Activated CD8-positive, alpha-beta T cell treated with anti-CD3 and anti-CD28 coated beads, Interleukin-2, amount 10 ng/mL, durations not matched to agents 7 days and 5 days (primary cell): ENCODE data around the gene SHISA8. TPM values are rescaled to one million over a fixed set of nuclear protein-coding genes. Genes with fewer than 3 reads are reported as not detected.

Experiments used
- ATAC-seq: fragments of 150-1000 bp; cut with Tn5 transposase; one replicate; pipeline ENCODE4 v1.10.0; 2021; ENCODE audit warnings: moderate library complexity
- CTCF ChIA-PET: fragments of 350-600 bp; sonication (Branson Sonifier 250); formaldehyde crosslinking; loops from one replicate; lab custom pipeline; 2021; ENCODE audit warnings: antibody characterized with exemption; lab: Charles Lee
- POLR2A ChIA-PET: fragments of 350-600 bp; sonication (Branson Sonifier 250); formaldehyde crosslinking; loops from one replicate; lab custom pipeline; 2021; ENCODE audit warnings: antibody characterized with exemption; lab: Charles Lee
- DNase-seq: peaks from one replicate; pipeline ENCODE4 v3.0.0-alpha.2; 2020
- H3K27ac Mint-ChIP-seq: one replicate; pipeline ENCODE4 v1.8.0; 2021; ENCODE audit warnings: mild to moderate bottlenecking, mixed read lengths
- H3K27me3 Mint-ChIP-seq: one replicate; pipeline ENCODE4 v1.8.0; 2021; ENCODE audit warnings: low read depth, mixed read lengths
- H3K36me3 Mint-ChIP-seq: one replicate; pipeline ENCODE4 v1.8.0; 2021; ENCODE audit warnings: low read depth, mixed read lengths
- H3K4me1 Mint-ChIP-seq: one replicate; pipeline ENCODE4 v1.8.0; 2021; ENCODE audit warnings: low read depth, mixed read lengths
- H3K4me3 Mint-ChIP-seq: one replicate; pipeline ENCODE4 v1.8.0; 2021; ENCODE audit warnings: mild to moderate bottlenecking, mixed read lengths
- H3K9me3 Mint-ChIP-seq: one replicate; pipeline ENCODE4 v1.8.0; 2022; ENCODE audit warnings: mixed read lengths; ENCODE audit not compliant: insufficient read depth
- total RNA-seq, 2 experiments: library from RNA; stranded (reverse); gene quantifications; one replicate each; pipeline ENCODE4 v1.2.3, GENCODE V29; 2021

Gene SHISA8
- total RNA-seq, 2 experiments from 2014 or later, result not detected

DNA sequence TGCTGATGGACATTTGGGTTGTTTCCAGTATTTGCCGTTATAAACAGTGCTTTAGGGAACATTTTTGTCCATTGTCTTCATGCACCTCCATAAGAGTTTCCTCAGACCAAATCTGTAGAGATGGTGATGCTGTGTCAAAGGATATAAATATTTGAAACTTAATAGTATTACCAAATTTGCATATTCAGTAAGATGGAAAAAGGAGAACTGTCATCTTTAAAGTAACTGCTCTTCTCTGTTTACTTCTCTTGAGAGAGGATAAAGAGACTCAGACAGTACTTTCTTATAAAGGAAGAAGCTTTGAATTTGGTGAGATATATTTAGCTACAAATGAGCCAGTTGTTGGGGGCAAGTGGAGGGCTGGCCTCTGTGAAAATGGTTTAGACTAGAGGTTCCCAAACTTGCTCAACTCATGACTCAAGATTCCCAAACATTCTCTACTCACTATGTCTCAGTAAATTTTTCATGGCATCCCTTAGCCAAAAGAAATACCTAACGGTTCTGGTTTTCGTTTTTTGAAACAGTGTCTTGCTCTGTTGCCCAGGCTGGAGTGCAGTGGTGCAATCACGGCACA is 26.2 kb downstream of the SHISA8 start:
- peaks cover 58% of the 10 kb centered on the region for H3K36me3 Mint-ChIP-seq
- ChIA-PET CTCF (interaction anchor here (1.0 kb wide), 2 partner anchors 26 to 37 kb away, joined by 3 read pairs; no protein-coding TSS in a partner anchor), POLR2A (no interaction called here)
- no peak overlapping the region for H3K4me3 Mint-ChIP-seq
- H3K27ac Mint-ChIP-seq, result no peak overlapping the region
- ATAC-seq (no peak), DNase-seq (no peak)
- H3K27me3 Mint-ChIP-seq, result no peaks in the 10 kb centered on the region
- H3K4me1 Mint-ChIP-seq, result no peaks in the 10 kb centered on the region
- no peaks in the 10 kb centered on the region for H3K9me3 Mint-ChIP-seq

DNA sequence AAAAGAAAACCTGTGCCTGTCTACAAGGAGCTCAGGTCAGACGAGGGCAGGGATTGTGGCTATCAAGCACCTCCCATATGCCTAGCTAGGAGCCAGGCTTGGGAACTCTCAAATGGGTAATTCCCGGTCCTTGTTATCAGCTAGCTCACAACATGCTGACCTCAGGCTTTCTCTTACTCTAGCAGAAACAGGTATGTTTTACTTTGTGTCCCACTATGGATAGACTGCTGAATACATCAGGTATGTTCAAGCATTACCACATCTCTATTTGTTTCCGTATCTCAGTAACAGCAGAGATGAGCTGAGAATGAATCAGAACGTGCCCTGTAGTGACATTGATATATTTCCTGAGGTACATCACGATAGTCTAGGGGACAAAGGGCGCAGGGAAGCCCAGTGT is 29.4 kb downstream of the SHISA8 start:
- no peak overlapping the region for H3K4me3 Mint-ChIP-seq
- peaks cover 67% of the 10 kb centered on the region for H3K36me3 Mint-ChIP-seq
- no peak overlapping the region for H3K27ac Mint-ChIP-seq
- POLR2A ChIA-PET, result interaction anchor here (0.7 kb wide), 1 partner anchor 10 kb away, joined by 8 read pairs; no protein-coding TSS in a partner anchor
- H3K4me1 Mint-ChIP-seq, result peaks cover 5% of the 10 kb centered on the region
- CTCF ChIA-PET, result interaction anchor here (0.9 kb wide), 1 partner anchor 9 kb away, joined by 3 read pairs; no protein-coding TSS in a partner anchor
- ATAC-seq, result no peak
- H3K9me3 Mint-ChIP-seq, result no peaks in the 10 kb centered on the region
- no peaks in the 10 kb centered on the region for H3K27me3 Mint-ChIP-seq
- no peak for DNase-seq

DNA sequence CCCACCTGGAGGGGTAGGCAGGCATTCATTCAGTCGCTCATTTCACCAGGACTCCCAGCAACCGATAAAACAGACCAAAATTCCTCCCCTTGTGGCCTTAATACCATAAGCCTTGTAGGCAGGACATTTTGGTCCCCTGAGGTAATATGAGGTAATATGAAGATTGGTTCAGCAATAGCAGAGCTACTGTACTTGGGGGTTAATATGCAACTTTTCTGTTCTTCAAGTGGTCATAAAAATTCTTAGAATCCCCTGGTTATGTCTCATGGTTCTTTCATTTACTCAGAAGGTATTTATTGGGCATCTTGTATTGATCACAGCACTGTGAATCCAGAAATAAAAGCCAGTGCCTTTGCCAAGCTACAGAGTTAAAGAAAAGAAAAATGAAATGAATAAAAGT is 29.8 kb downstream of the SHISA8 start:
- peaks cover 65% of the 10 kb centered on the region for H3K36me3 Mint-ChIP-seq
- no peaks in the 10 kb centered on the region for H3K9me3 Mint-ChIP-seq
- H3K27me3 Mint-ChIP-seq, result no peaks in the 10 kb centered on the region
- POLR2A ChIA-PET, result interaction anchor here (0.7 kb wide), 1 partner anchor 10 kb away, joined by 8 read pairs; no protein-coding TSS in a partner anchor
- H3K27ac Mint-ChIP-seq, result no peak overlapping the region
- ATAC-seq, result no peak
- peaks cover 5% of the 10 kb centered on the region for H3K4me1 Mint-ChIP-seq
- no peak overlapping the region for H3K4me3 Mint-ChIP-seq
- no peak for DNase-seq
- CTCF ChIA-PET, result interaction anchor here (0.9 kb wide), 1 partner anchor 9 kb away, joined by 3 read pairs; no protein-coding TSS in a partner anchor

DNA sequence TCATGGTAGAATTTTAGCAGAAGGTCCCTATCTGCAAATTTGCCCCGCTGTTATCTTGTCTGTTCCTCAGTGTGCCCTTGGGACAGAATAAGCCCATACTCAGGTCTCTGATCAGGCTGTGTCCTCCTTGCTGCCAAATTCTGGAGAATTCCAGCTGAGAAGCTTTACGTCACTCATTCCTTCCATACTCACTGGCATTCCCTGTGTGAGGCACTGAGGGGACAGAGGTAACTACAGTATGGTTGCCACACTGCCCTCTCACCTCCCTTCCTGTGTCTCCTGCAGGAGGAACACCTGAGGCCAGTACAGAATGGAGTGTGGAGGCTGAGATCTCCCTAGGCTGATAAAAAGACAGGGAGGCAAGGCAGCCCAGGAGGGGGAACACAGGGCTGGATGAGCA is 31.5 kb downstream of the SHISA8 start:
- H3K27ac Mint-ChIP-seq, result no peak overlapping the region
- POLR2A ChIA-PET, result no interaction called here
- H3K36me3 Mint-ChIP-seq, result peaks cover 67% of the 10 kb centered on the region
- DNase-seq, result no peak
- H3K4me3 Mint-ChIP-seq, result no peak overlapping the region
- peak; percentile 8 for ATAC-seq
- CTCF ChIA-PET, result no interaction called here
- H3K27me3 Mint-ChIP-seq, result no peaks in the 10 kb centered on the region
- H3K4me1 Mint-ChIP-seq, result peaks cover 5% of the 10 kb centered on the region
- H3K9me3 Mint-ChIP-seq, result no peaks in the 10 kb centered on the region

DNA sequence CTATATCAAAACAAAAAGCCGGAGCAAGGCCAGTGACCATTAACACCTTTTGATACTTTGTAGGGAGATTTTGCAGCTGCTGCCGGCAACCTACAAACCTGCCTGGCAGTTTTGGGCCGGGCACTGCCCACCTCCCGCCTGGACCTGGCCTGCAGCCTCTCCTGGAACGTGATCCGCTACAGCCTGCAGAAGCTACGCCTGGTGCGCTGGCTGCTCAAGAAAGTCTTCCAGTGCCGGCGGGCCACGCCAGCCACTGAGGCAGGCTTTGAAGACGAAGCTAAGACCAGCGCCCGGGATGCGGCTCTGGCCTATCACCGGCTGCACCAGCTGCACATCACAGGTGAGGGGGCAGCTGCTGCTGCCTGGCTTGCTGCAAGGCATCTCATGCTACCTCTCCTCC is 34.2 kb downstream of the SHISA8 start:
- Mint-ChIP-seq H3K9me3 (no peaks in the 10 kb centered on the region), H3K36me3 (peaks cover 62% of the 10 kb centered on the region), H3K4me3 (no peak overlapping the region), H3K27me3 (no peaks in the 10 kb centered on the region), H3K4me1 (peaks cover 5% of the 10 kb centered on the region), H3K27ac (no peak overlapping the region)
- no peak for ATAC-seq
- ChIA-PET POLR2A (no interaction called here), CTCF (interaction anchor here (0.8 to 1.5 kb wide), 4 partner anchors 17 to 134 kb away, joined by 3 read pairs; no protein-coding TSS in a partner anchor)
- DNase-seq, result no peak

DNA sequence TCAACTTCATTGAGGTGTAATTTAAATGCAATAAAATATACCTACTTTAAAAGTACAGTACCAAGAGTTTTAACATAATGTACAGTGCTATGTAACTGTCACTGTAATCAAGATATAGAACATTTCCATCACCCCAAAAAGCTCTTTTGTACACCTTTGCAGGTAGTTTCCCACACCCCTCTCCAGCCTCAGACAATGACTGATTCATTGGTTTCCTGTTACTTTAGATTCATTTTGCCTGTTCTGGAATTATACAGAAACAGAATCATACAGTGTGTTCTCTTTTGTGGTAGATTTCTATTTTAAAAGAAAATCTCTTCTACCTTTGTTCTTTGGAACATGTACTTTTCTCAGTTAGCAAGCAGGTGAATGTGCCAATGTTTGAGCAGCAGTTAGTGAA is 38.2 kb downstream of the SHISA8 start:
- no peak overlapping the region for H3K27ac Mint-ChIP-seq
- no peak overlapping the region for H3K4me3 Mint-ChIP-seq
- no peaks in the 10 kb centered on the region for H3K9me3 Mint-ChIP-seq
- no peak for DNase-seq
- ATAC-seq, result no peak
- H3K4me1 Mint-ChIP-seq, result peaks cover 12% of the 10 kb centered on the region
- POLR2A ChIA-PET, result interaction anchor here (1.1 kb wide), 1 partner anchor 42 kb away, joined by 3 read pairs; no protein-coding TSS in a partner anchor
- CTCF ChIA-PET, result no interaction called here
- no peaks in the 10 kb centered on the region for H3K27me3 Mint-ChIP-seq
- peaks cover 53% of the 10 kb centered on the region for H3K36me3 Mint-ChIP-seq

DNA sequence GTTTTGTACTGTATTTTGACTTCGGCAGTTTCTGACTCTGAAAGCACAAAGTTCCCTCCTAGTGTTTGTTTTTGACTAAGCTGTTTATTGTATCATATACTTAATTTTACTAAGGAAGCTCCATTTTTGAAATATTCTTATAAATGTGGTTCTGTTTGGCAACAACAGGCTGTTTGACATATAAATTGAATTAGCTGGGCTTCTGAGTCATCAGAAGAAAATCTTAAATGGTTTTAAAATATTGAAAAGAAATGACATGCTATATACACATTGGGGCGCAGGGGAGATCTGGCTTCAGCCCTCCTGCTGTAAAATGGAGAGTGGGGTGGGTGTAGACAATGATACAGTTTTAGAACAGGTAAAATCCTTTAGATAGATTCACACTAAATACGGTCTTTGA is 38.6 kb downstream of the SHISA8 start:
- DNase-seq (no peak), ATAC-seq (no peak)
- POLR2A ChIA-PET, result interaction anchor here (1.1 kb wide), 1 partner anchor 42 kb away, joined by 3 read pairs; no protein-coding TSS in a partner anchor
- no peaks in the 10 kb centered on the region for H3K9me3 Mint-ChIP-seq
- H3K4me3 Mint-ChIP-seq, result no peak overlapping the region
- peaks cover 50% of the 10 kb centered on the region for H3K36me3 Mint-ChIP-seq
- peaks cover 12% of the 10 kb centered on the region for H3K4me1 Mint-ChIP-seq
- no peaks in the 10 kb centered on the region for H3K27me3 Mint-ChIP-seq
- H3K27ac Mint-ChIP-seq, result no peak overlapping the region
- CTCF ChIA-PET, result no interaction called here

DNA sequence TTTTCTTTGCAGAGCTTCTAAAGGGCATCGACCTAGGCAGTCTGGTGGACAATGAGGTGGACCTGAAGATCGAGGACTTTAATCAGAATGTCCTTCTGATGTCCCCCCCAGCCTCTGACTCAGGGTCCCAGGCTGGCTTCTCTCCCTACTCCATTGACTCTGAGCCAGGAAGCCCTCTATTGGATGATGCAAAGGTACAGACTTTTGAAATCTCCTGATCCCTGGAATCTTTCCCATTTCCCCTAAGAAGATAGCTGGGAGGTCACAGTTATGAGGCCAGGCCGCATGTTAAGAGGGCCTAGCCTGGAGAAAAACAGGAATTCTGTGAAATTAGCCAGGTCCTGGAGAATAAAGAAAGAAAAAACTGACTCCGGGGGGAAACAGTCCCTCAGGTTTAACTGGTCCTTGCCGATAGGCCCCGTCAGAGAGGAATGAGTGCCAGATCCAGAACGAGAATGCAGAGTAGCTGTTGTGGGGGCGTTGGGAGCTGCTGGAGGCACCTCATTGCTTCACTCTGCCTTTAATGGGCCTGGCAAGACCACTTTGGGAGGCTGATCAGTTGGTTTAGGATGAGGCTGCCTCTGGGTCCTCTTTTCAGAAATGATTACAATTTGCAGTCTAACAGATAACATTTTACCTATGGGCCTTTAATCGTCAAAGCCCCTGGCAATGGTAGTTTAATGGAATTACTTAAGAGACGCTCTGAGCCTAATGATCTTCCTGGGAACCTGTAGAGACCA is 39.2 kb downstream of the SHISA8 start:
- no peaks in the 10 kb centered on the region for H3K27me3 Mint-ChIP-seq
- POLR2A ChIA-PET, result interaction anchor here (0.7 to 1.5 kb wide), 3 partner anchors 10 to 43 kb away, joined by 3 to 8 read pairs (median 4); partner anchors contain the start of gene SREBF2
- H3K4me3 Mint-ChIP-seq, result no peak overlapping the region
- CTCF ChIA-PET, result no interaction called here
- no peak overlapping the region for H3K27ac Mint-ChIP-seq
- H3K4me1 Mint-ChIP-seq, result peaks cover 12% of the 10 kb centered on the region
- H3K36me3 Mint-ChIP-seq, result peaks cover 51% of the 10 kb centered on the region
- DNase-seq, result no peak
- H3K9me3 Mint-ChIP-seq, result no peaks in the 10 kb centered on the region
- ATAC-seq, result no peak

DNA sequence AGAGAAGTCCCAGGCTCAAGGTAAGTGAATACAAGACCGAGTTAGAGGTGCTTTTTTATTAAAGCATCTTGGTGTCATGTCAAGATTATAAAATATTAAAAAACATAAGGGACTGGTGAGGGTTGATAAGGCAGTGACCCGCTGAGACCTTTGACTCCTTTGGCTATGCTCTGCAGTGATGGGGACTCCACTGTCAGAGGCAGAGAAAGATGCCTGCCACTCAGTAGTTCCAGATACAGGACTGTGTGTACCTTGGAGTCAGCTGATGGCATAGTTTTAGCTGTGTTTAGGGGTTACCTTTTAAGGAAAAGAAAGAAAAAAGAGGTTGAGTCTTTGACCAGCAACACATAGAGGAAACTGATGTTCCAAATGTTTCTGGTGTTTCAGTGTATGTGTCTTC is 40.8 kb downstream of the SHISA8 start:
- CTCF ChIA-PET, result interaction anchor here (1.1 kb wide), 1 partner anchor 12 kb away, joined by 3 read pairs; no protein-coding TSS in a partner anchor
- Mint-ChIP-seq H3K27me3 (no peaks in the 10 kb centered on the region), H3K4me1 (peaks cover 12% of the 10 kb centered on the region), H3K36me3 (peaks cover 52% of the 10 kb centered on the region), H3K4me3 (no peak overlapping the region), H3K9me3 (no peaks in the 10 kb centered on the region), H3K27ac (no peak overlapping the region)
- POLR2A ChIA-PET, result interaction anchor here (0.8 to 1.5 kb wide), 2 partner anchors 41 to 66 kb away, joined by 4 to 5 read pairs; partner anchors contain the start of gene SREBF2
- ATAC-seq (no peak), DNase-seq (no peak)

DNA sequence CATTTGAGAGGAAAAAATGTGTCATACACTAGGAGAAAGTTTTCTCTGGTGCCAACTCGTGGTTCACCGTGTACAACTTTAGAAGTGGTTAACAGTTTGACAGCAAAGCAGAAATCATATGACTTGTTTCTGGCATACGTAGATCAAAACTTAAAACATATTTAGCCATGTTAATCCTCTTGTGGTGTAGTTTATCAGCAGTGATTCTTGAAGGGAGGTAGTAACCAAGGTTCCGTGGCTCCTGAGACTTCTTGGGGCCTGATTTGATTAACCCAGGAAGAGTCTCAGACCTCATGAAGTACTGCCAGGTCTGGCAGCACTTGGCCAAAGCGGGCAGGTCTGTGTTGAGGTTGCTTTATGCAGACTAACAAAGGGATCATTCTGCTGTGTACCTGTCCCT is 41.5 kb downstream of the SHISA8 start:
- ChIA-PET CTCF (interaction anchor here (1.4 to 1.9 kb wide), 2 partner anchors 11 to 127 kb away, joined by 8 to 10 read pairs; no protein-coding TSS in a partner anchor), POLR2A (interaction anchor here (0.8 to 1.9 kb wide), 2 partner anchors 11 to 67 kb away, joined by 5 to 6 read pairs; no protein-coding TSS in a partner anchor)
- no peaks in the 10 kb centered on the region for H3K27me3 Mint-ChIP-seq
- ATAC-seq (peak; percentile 73), DNase-seq (peak; percentile 35)
- no peak overlapping the region for H3K27ac Mint-ChIP-seq
- no peak overlapping the region for H3K4me3 Mint-ChIP-seq
- peaks cover 52% of the 10 kb centered on the region for H3K36me3 Mint-ChIP-seq
- H3K4me1 Mint-ChIP-seq, result peaks cover 12% of the 10 kb centered on the region
- H3K9me3 Mint-ChIP-seq, result no peaks in the 10 kb centered on the region

DNA sequence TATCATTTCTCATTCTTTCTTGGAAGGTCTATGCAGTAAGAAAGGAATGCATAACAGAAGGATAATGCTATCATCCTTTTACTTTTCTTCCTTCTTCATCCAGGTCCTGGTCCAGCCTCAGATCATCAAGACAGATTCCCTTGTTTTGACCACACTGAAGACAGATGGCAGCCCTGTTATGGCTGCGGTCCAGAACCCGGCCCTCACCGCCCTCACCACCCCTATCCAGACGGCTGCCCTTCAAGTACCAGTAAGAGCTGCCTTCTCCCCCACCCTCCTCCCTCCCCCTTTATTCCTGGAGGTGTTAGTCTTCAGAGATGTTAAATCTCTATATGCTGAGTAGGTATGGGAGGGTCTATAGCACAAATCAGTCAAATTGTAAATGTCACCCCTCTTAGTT is 44.1 kb downstream of the SHISA8 start:
- CTCF ChIA-PET, result interaction anchor here (0.7 to 1.0 kb wide), 2 partner anchors 9 to 124 kb away, joined by 3 to 4 read pairs; no protein-coding TSS in a partner anchor

More for the DNA sequence above, 44.1 kb downstream of the SHISA8 start:
- H3K27ac Mint-ChIP-seq, result no peak overlapping the region
- H3K4me3 Mint-ChIP-seq, result no peak overlapping the region
- H3K27me3 Mint-ChIP-seq, result no peaks in the 10 kb centered on the region
- H3K4me1 Mint-ChIP-seq, result peaks cover 12% of the 10 kb centered on the region
- POLR2A ChIA-PET, result no interaction called here
- ATAC-seq, result no peak
- H3K36me3 Mint-ChIP-seq, result peaks cover 47% of the 10 kb centered on the region
- H3K9me3 Mint-ChIP-seq, result no peaks in the 10 kb centered on the region
- DNase-seq, result no peak
